Mesenchymal stem cell (in vitro differentiated cells and primary cell): ENCODE data around the gene ZBTB7C.

Source experiments
- DNase-seq: peaks from one replicate; pipeline ENCODE4 v3.0.0-alpha.2; 2013
- H2AFZ ChIP-seq: one replicate; pipeline ENCODE4 v1.6.1; 2013; ENCODE audit warnings: low read depth, mild to moderate bottlenecking, control low read depth, inconsistent platforms, low read length, moderate library complexity
- H2AK5ac ChIP-seq: 2 replicates; pipeline ENCODE4 v1.6.1; 2013; ENCODE audit warnings: low read length, moderate library complexity, mild to moderate bottlenecking, inconsistent platforms; ENCODE audit not compliant: severe bottlenecking
- H2BK120ac ChIP-seq: one replicate; pipeline ENCODE4 v1.6.1; 2013; ENCODE audit warnings: low read depth, mild to moderate bottlenecking, inconsistent platforms, low read length, moderate library complexity
- H2BK12ac ChIP-seq, 2 experiments: one replicate each; pipeline ENCODE4 v1.6.1; 2013; ENCODE audit warnings: inconsistent platforms in 2 of 2, low read length in 2 of 2, mild to moderate bottlenecking in 2 of 2, moderate library complexity in 2 of 2, control low read depth in 1 of 2
- H2BK15ac ChIP-seq: one replicate; pipeline ENCODE4 v1.6.1; 2013; ENCODE audit warnings: mild to moderate bottlenecking, low read depth, inconsistent platforms; ENCODE audit not compliant: poor library complexity, severe bottlenecking
- H2BK5ac ChIP-seq: 2 replicates; pipeline ENCODE4 v1.6.1; 2013; ENCODE audit warnings: low read depth, mild to moderate bottlenecking, low read length, control low read depth, inconsistent platforms; ENCODE audit not compliant: poor library complexity, severe bottlenecking
- H3K14ac ChIP-seq, 2 experiments: one replicate each; pipeline ENCODE4 v1.6.1; 2013; ENCODE audit warnings: inconsistent platforms in 2 of 2, low read length in 2 of 2, control low read depth in 1 of 2, mild to moderate bottlenecking in 1 of 2, moderate library complexity in 1 of 2
- H3K18ac ChIP-seq, 2 experiments: one replicate each; pipeline ENCODE4 v1.6.1; 2013; ENCODE audit warnings: inconsistent platforms in 2 of 2, low read length in 2 of 2, control low read depth in 1 of 2, low read depth in 1 of 2, mild to moderate bottlenecking in 1 of 2
- H3K23ac ChIP-seq, 2 experiments: one replicate each; pipeline ENCODE4 v1.6.1; 2013; ENCODE audit warnings: inconsistent platforms in 2 of 2, low read length in 2 of 2, mild to moderate bottlenecking in 2 of 2, moderate library complexity in 2 of 2, control low read depth in 1 of 2
- H3K27ac ChIP-seq: 2 replicates; pipeline ENCODE4 v1.5.1; 2013; ENCODE audit warnings: mild to moderate bottlenecking, moderate library complexity, low read length, control low read depth, inconsistent platforms; ENCODE audit not compliant: poor library complexity, severe bottlenecking
- H3K27me3 ChIP-seq, 2 experiments: 2 replicates each; pipeline versions ENCODE4 v1.6.1 to v1.7.0; 2013; ENCODE audit warnings: low read length in 2 of 2, mild to moderate bottlenecking in 2 of 2, moderate library complexity in 2 of 2, control low read depth in 1 of 2, inconsistent platforms in 1 of 2; ENCODE audit not compliant: control insufficient read depth in 1 of 2, insufficient read depth in 1 of 2
- H3K36me3 ChIP-seq, 2 experiments: 2 replicates each; pipeline versions ENCODE4 v1.6.1 to v1.7.0; 2013; ENCODE audit warnings: low read length in 2 of 2, control low read depth in 1 of 2, inconsistent platforms in 1 of 2, low read depth in 1 of 2, mild to moderate bottlenecking in 1 of 2; ENCODE audit not compliant: insufficient read depth in 2 of 2, control insufficient read depth in 1 of 2
- H3K4ac ChIP-seq, 2 experiments: one replicate each; pipeline ENCODE4 v1.6.1; 2013; ENCODE audit warnings: inconsistent platforms in 2 of 2, low read length in 2 of 2, mild to moderate bottlenecking in 2 of 2, moderate library complexity in 2 of 2, control low read depth in 1 of 2, low read depth in 1 of 2
- H3K4me1 ChIP-seq: 2 replicates; pipeline ENCODE4 v1.6.1; 2013; ENCODE audit warnings: low read depth, low read length, control low read depth; ENCODE audit not compliant: control insufficient read depth, insufficient read depth
- H3K4me2 ChIP-seq: 2 replicates; pipeline ENCODE4 v1.6.1; 2013; ENCODE audit warnings: low read length, mild to moderate bottlenecking, inconsistent platforms; ENCODE audit not compliant: poor library complexity, severe bottlenecking
- H3K4me3 ChIP-seq, 2 experiments: 2 replicates each; pipeline versions ENCODE4 v1.5.1 to v1.7.0; 2013; ENCODE audit warnings: low read length in 2 of 2, mild to moderate bottlenecking in 2 of 2, control low read depth in 1 of 2, low read depth in 1 of 2; ENCODE audit not compliant: insufficient read depth in 1 of 2
- H3K79me1 ChIP-seq: replicated peaks from 2 replicates; pipeline ENCODE4 v1.6.1; 2013; ENCODE audit warnings: mild to moderate bottlenecking, control low read depth, low read length, inconsistent platforms; ENCODE audit not compliant: poor library complexity, severe bottlenecking
- H3K9ac ChIP-seq: 2 replicates; pipeline ENCODE4 v1.7.0; 2013; ENCODE audit warnings: mild to moderate bottlenecking, low read length, moderate library complexity
- H3K9me3 ChIP-seq: 2 replicates; pipeline ENCODE4 v1.7.0; 2013; ENCODE audit warnings: mild to moderate bottlenecking, low read length; ENCODE audit not compliant: control insufficient read depth
- H4K8ac ChIP-seq: one replicate; pipeline ENCODE4 v1.6.1; 2013; ENCODE audit warnings: inconsistent platforms, mild to moderate bottlenecking, low read length, moderate library complexity
- H4K91ac ChIP-seq: one replicate; pipeline ENCODE4 v1.6.1; 2013; ENCODE audit warnings: mild to moderate bottlenecking, low read length, inconsistent platforms
- WGBS: methylation state at CpG from one replicate; pipeline ENCODE4 v1.1.7; 2013; ENCODE audit warnings: mixed read lengths; 5-methylcytosine and 5-hydroxymethylcytosine counted together

Gene ZBTB7C

GRCh38 chr18:48100651-48101165 lies 308.5 kb downstream of the ZBTB7C start:
- Histone ChIP-seq H3K4me2 (no peak overlapping the region), H3K14ac (peak overlapping the region in 1 of 2 experiments; percentile 84), H3K23ac (no peak overlapping the region), H4K91ac (no peak overlapping the region), H3K9ac (no peak overlapping the region), H2BK15ac (no peak overlapping the region), H3K9me3 (no peaks in the 10 kb centered on the region), H2BK12ac (no peak overlapping the region), H3K18ac (no peak overlapping the region), H3K36me3 (no peaks in the 10 kb centered on the region), H3K79me1 (no peaks in the 10 kb centered on the region), H3K4me1 (peaks cover 2% of the 10 kb centered on the region), H2AFZ (no peak overlapping the region), H2BK120ac (no peak overlapping the region), H3K27ac (no peak overlapping the region), H2BK5ac (no peak overlapping the region), H4K8ac (no peak overlapping the region), H2AK5ac (no peak overlapping the region), H3K4me3 (no peak overlapping the region), H3K27me3 (peaks cover 44 to 73% of the 10 kb centered on the region in 2 experiments), H3K4ac (no peak overlapping the region)
- no peak for DNase-seq
- WGBS = 30% methylated on average over 7 of the region's 9 CpGs

- Histone ChIP-seq H2AK5ac (no peak overlapping the region), H2AFZ (no peak overlapping the region), H3K79me1 (no peaks in the 10 kb centered on the region), H2BK5ac (no peak overlapping the region), H3K9me3 (no peaks in the 10 kb centered on the region), H3K14ac (no peak overlapping the region), H3K4me3 (no peak overlapping the region), H2BK120ac (no peak overlapping the region), H3K4me2 (no peak overlapping the region), H3K23ac (no peak overlapping the region), H3K4ac (no peak overlapping the region), H2BK12ac (no peak overlapping the region), H3K36me3 (no peaks in the 10 kb centered on the region), H4K8ac (no peak overlapping the region), H3K9ac (no peak overlapping the region), H3K27ac (no peak overlapping the region), H2BK15ac (no peak overlapping the region), H3K27me3 (peaks cover 38 to 69% of the 10 kb centered on the region in 2 experiments), H3K4me1 (peaks cover 2% of the 10 kb centered on the region), H3K18ac (no peak overlapping the region), H4K91ac (no peak overlapping the region)
- DNase-seq = no peak
- whole genome bisulfite sequencing = 29% methylated on average over 3 of the region's 8 CpGs
Observed at GRCh38 chr18:48100165-48100575, 309.0 kb downstream of the ZBTB7C start.

GRCh38 chr18:48099481-48100164 lies 309.6 kb downstream of the ZBTB7C start:
- no peak for DNase-seq
- Histone ChIP-seq H3K9me3 (no peaks in the 10 kb centered on the region), H2BK5ac (no peak overlapping the region), H4K8ac (no peak overlapping the region), H3K4ac (no peak overlapping the region), H2BK120ac (no peak overlapping the region), H3K79me1 (no peaks in the 10 kb centered on the region), H3K23ac (no peak overlapping the region), H3K27ac (no peak overlapping the region), H3K14ac (no peak overlapping the region), H2BK15ac (no peak overlapping the region), H3K4me3 (no peak overlapping the region), H2AFZ (no peak overlapping the region), H4K91ac (no peak overlapping the region), H3K4me2 (no peak overlapping the region), H3K9ac (no peak overlapping the region), H3K4me1 (peaks cover 2% of the 10 kb centered on the region), H2BK12ac (no peak overlapping the region), H3K18ac (no peak overlapping the region), H3K36me3 (no peaks in the 10 kb centered on the region), H3K27me3 (peaks cover 38 to 69% of the 10 kb centered on the region in 2 experiments), H2AK5ac (no peak overlapping the region)
- whole genome bisulfite sequencing = 65% methylated on average over 6 of the region's 8 CpGs

- H2BK5ac ChIP-seq = no peak overlapping the region
- 94% methylated on average over 6 of the region's 6 CpGs for WGBS
Observed at GRCh38 chr18:48098538-48098937, 310.6 kb downstream of the ZBTB7C start.

More at GRCh38 chr18:48098538-48098937, 310.6 kb downstream of the ZBTB7C start:
- Histone ChIP-seq H3K9ac (no peak overlapping the region), H2BK15ac (no peak overlapping the region), H3K4me1 (peaks cover 2% of the 10 kb centered on the region), H3K79me1 (no peaks in the 10 kb centered on the region), H3K27me3 (peaks cover 35 to 60% of the 10 kb centered on the region in 2 experiments), H3K14ac (no peak overlapping the region), H3K4me3 (no peak overlapping the region), H4K8ac (no peak overlapping the region), H2AK5ac (no peak overlapping the region), H2AFZ (no peak overlapping the region), H3K4me2 (no peak overlapping the region), H3K4ac (no peak overlapping the region), H3K36me3 (no peaks in the 10 kb centered on the region), H2BK120ac (no peak overlapping the region), H3K9me3 (no peaks in the 10 kb centered on the region), H2BK12ac (no peak overlapping the region), H3K23ac (no peak overlapping the region), H4K91ac (no peak overlapping the region), H3K18ac (no peak overlapping the region), H3K27ac (no peak overlapping the region)
- DNase-seq = no peak
